Measurements from ENCODE around the gene TUBE1. TPM values are rescaled to one million over a fixed set of nuclear protein-coding genes. Genes with fewer than 3 reads are reported as not detected.

Gene TUBE1
- total and polyA plus RNA-seq, 2 donors (not counting 3 experiments of a cell fraction or from before 2014, with no cell fraction given): 6.7 to 15.8 TPM

- intact Hi-C loops (cut with micrococcal nuclease) (no loop called here), dilution Hi-C loops (cut with MboI; ENCODE audit: extremely low pct_ligation_motif_present, low sequenced_read_pairs) (no loop called here)
- TF ChIP-seq EZH2 (IDR thresholded peaks at IDR 0.05; ENCODE audit: borderline replicate concordance, low read depth, low read length, severe bottlenecking): no peak
- no peak for TF ChIP-seq POLR2A (IDR thresholded peaks at IDR 0.05; ENCODE audit: low read depth, low read length)
- no peak for TF ChIP-seq MAX (IDR thresholded peaks at IDR 0.05; ENCODE audit: insufficient read depth, insufficient read length)
- TF ChIP-seq CTCF (IDR thresholded peaks at IDR 0.05; ENCODE audit: extremely low read depth in 1 of 2, insufficient read depth in 1 of 2, low read depth in 1 of 2, low read length in 2 of 2): no peak
- TF ChIP-seq JUN (IDR thresholded peaks at IDR 0.05; ENCODE audit: borderline replicate concordance, insufficient read depth, insufficient read length, low read depth): no peak
- no peak for TF ChIP-seq POLR2AphosphoS5 (IDR thresholded peaks at IDR 0.05; ENCODE audit: insufficient read depth, low read depth, low read length)
- no peak for TF ChIP-seq FOS (IDR thresholded peaks at IDR 0.05; ENCODE audit: borderline replicate concordance, insufficient read depth, low read length)
- TF ChIP-seq MYC (IDR thresholded peaks at IDR 0.05; ENCODE audit: low read depth, low read length): no peak
- Histone ChIP-seq H3K4me3 (replicated peaks in 1 of 3; ENCODE audit: insufficient read depth in 1 of 3, low read depth in 1 of 3, low read length in 3 of 3) (no peak overlapping the region), H3K4me1 (ENCODE audit: control insufficient read depth, extremely low read depth, insufficient read depth, low read length) (peaks cover 14% of the 10 kb centered on the region), H3K9me3 (replicated peaks; ENCODE audit: control insufficient read depth, insufficient read depth, low read length) (no peaks in the 10 kb centered on the region), H3K9me1 (replicated peaks; ENCODE audit: control insufficient read depth, extremely low read depth, insufficient read depth, low read length) (no peaks in the 10 kb centered on the region), H3K27me3 (ENCODE audit: control insufficient read depth in 2 of 2, insufficient read depth in 2 of 2, low read length in 2 of 2) (no peaks in the 10 kb centered on the region), H4K20me1 (replicated peaks; ENCODE audit: control insufficient read depth, extremely low read depth, insufficient read depth, low read length) (no peaks in the 10 kb centered on the region), H3K36me3 (ENCODE audit: control insufficient read depth in 2 of 2, extremely low read depth in 1 of 2, insufficient read depth in 2 of 2, low read length in 2 of 2) (no peaks in the 10 kb centered on the region), H3K79me2 (ENCODE audit: control insufficient read depth, insufficient read depth, low read length) (no peaks in the 10 kb centered on the region), H2AFZ (ENCODE audit: low read depth, low read length) (no peak overlapping the region), H3K4me2 (ENCODE audit: insufficient read depth, low read length) (no peak overlapping the region), H3K27ac (ENCODE audit: insufficient read depth, low read depth, low read length) (no peak overlapping the region), H3K9ac (replicated peaks; ENCODE audit: extremely low read depth, insufficient read depth, low read length) (no peak overlapping the region)
- FAIRE-seq (no peak), DNase-seq (ENCODE audit: low read depth, low spot score) (no peak)
- CTCF ChIA-PET: interaction anchor here (1.1 to 1.5 kb wide), 2 partner anchors 22 to 312 kb away, joined by 4 to 6 read pairs; no protein-coding TSS in a partner anchor
- POLR2A ChIA-PET: no interaction called here
- BruUV-seq (replicated peaks): no TSS peak
Measured at GRCh38 chr6:112021691-112022310, 65.5 kb downstream of the TUBE1 start.

Other genes with a start within 250 kb of the TUBE1 start
- 143 and 151 TPM in 2 replicates for gene FYN, start 214.0 kb downstream of the TUBE1 start, total RNA-seq
- 59.2 and 69.0 TPM in 2 replicates for gene FYN, start 214.0 kb downstream of the TUBE1 start, polyA plus RNA-seq
- gene CCN6, start 33.4 kb downstream of the TUBE1 start, total RNA-seq: not detected in 2 replicates
- gene CCN6, start 33.4 kb downstream of the TUBE1 start, polyA plus RNA-seq: not detected in 2 replicates
- 10.1 and 10.6 TPM in 2 replicates for gene FAM229B, start 109 bp upstream of the TUBE1 start, total RNA-seq
- gene FAM229B, start 109 bp upstream of the TUBE1 start, polyA plus RNA-seq: 9.0 and 9.1 TPM in 2 replicates
- 629 TPM in 2 replicates for gene LAMA4, start 167.1 kb upstream of the TUBE1 start, total RNA-seq
- 370 and 384 TPM in 2 replicates for gene LAMA4, start 167.1 kb upstream of the TUBE1 start, polyA plus RNA-seq

Measured in endothelial cell of umbilical vein (primary cell).